HG03432 (cell line): ENCODE measurements around the gene CNTNAP2.

ENCODE experiments used
- ATAC-seq: cut with Tn5 transposase; IDR thresholded peaks from one replicate; pipeline ENCODE4 v1.9.1; 2021; ENCODE audit warnings: mild to moderate bottlenecking, moderate library complexity; ENCODE audit not compliant: unreplicated experiment

CNTNAP2 gene

DNA sequence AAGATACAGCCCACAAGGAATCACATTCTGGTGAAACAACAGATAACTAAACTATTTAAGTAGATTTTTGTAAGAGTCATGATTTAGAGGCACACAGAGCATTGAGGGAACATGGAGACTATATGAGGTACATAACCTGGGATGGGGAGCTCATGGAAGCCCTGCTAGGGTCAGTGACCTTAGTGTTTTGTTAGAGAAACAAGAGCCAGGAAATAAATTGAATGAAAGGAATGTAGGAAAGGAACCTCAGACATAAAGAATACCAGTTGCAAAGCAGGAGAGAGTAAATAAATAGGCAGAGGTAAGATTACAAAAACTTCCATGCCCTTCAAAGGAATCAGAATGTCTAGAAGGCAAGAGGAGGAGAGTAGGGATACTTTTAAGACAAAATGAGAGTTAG, 1076.9 kb downstream of the CNTNAP2 start:
- no peak for ATAC-seq

DNA sequence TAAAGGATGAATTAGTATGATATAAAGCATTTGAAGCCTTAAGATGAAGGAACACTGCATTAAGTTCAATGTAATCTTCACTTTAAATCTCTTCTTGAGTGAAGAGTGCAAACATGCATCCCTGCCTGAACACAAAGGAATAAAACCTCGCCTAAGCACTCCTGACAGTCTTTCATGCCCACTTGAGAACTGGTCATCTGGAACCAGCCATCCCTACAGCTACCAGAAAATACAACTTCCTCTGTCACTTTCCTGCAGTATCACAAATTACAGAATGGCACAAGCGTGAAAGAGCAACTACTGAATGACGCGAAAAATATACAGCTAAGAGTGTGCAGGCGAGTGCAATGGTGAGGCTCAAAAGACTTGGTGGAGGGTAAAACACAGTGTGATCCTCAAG, 1079.9 kb downstream of the CNTNAP2 start:
- no peak for ATAC-seq

DNA sequence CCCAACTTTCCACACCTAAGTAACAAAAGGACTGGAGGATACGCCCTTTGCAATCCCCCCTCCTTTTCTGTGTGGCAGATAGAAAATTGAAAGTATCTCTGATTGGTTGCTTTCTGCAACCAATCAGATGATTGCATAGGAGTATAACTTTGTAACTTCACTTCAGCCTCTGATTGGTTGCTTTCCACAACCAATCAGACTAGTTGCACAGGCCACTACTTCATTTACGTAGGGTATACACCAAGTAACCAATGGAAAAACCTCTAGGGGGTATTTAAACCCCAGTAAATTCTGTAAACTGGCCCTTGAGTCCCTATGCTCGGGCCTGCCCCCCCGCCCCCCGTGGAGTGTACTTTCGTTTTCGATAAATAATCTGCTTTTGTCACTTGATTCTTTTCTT, 1080.4 kb downstream of the CNTNAP2 start:
- no peak for ATAC-seq

DNA sequence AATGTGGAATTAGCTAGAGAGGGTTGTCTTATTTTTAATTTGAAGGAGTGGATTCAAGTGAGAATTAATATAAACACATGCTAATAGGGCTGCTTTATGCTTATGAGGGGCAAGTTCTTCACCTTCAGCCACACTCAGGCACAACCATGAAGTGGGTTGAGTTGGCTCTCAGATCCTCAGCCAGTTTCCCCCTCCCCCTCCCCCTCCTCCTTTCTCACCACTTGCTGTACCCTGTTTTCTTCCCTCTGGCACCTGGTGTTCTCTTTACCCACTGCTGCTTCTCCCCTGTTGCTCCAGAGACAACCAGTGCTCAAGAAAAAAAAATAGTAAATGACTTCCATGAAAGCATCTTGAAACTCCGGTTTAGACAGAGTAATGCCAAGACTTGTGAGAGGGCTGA, 1083.3 kb downstream of the CNTNAP2 start:
- no peak for ATAC-seq

DNA sequence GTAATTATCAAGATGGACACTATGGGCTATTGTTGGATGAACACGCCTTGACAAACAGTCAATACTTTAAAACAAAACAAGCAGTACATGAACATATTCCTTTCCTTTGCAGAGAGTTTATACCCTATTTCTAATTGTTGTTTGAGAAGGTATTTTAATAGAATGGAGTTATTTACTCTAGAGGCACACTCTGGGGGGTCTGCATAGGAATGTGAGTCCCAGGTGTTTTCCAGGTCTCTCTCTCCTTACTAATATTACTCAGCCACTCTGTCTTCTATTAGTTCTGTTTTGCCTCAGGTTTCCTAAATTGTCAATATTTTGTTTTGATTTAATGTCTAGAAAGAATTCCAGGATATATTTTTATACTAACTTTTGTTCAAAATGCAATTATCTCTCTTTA, 1091.4 kb downstream of the CNTNAP2 start:
- ATAC-seq = no peak

DNA sequence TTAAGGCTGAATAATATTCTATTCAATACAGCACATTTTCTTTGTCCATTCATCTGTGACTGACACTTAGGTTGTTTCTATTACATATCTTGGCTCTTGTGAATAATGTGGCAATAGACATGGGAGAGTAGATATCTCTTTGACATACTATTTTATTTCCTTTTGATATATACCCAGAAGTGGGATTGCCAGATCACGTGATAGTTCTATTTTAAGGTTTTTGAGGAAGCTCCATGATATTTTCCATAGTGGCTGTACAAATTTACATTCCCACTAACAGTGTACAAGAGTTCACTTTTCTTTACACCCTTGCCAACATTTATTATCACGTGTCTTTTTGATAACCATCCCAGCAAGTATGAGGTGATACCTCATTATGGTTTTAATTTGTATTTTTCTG, 1114.7 kb downstream of the CNTNAP2 start:
- ATAC-seq = no peak

DNA sequence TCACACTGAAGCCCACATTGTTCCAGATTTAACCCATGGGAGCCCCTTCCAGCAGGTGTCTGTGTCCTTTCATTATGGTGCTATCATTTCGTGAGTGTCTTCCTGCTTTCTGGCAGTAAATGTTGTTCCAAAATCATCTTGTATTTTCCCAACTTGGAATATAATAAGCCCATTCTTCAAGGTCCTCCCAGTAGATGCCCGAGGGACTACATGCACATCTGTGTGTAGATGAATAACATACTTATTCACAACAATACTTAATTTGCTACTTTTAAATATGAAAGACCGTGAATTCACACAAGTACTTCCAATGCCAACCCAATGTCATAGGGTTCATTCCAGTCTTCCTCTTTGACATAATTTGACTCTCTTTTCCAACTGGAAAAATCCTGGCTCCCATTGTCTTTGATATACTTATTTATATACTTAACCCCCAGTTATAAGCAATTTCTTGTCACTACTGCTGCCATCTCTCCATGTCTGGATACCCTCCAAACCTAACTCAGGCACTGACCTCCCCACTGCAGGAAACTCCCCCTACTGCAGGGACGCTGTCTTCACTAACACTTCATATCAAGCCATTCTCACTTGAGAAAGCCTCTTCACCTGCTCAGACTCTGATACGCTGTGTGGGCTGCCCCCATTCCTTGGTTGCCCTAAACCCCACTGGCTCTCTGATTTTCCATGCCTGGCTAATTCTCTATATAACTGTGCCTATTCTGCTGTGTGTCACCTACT, 1119.2 kb downstream of the CNTNAP2 start:
- no peak for ATAC-seq

DNA sequence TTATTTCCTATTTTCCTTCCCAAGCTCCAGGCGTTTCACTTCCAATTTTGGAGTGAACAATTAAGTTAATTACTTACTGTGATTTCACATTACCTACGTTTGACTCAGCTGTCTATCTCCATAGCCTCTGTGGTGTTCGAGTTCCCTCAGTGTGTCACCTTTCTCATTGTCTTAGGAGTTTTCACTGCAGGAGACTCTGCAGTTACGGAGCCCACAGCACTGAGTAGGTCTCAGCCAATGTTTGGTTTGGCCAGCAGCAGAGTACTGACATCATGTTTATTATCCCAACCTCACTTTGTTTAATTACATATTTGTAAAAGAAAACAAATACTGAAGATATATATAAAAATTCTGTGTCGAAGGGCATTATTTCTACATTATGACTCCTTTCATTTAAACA, 1123.9 kb downstream of the CNTNAP2 start:
- no peak for ATAC-seq

DNA sequence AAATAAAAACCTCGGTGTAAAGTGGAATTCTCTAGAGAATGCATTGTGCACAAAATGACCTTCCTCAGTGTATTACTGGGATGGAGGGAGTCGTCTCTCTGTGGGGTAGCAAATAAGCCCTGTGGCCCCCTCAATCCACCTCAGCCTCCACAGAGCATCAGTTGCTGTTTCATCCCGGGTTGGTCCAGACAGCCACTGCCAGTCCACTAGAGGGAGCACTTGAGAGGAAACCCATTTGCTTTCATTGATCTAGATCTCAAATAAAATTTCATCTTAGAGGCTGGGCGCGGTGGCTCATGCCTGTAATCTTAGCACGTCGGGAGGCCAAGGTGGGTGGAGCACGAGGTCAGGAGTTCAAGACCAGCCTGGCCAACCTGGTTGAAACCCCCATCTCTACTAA, 1128.7 kb downstream of the CNTNAP2 start:
- peak; percentile 79 for ATAC-seq

DNA sequence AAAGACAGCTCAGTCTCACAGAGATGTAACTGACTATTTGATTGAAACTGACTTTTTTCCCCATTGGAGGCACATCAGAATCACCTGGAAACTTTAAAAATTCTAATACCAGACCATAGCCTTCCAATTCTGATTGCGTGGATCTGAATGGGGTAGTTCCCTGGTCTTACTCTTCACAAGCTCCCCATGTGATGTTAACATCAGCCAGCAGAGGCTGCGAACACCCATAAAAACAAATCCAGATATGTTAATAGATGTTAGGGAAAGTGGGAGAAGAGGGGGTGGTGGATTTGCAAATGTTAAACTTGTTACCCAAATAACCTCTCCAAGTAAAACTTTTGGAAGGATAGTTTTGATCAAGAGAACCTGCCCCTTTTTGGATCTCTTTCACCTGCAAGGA, 1133.4 kb downstream of the CNTNAP2 start:
- no peak for ATAC-seq

DNA sequence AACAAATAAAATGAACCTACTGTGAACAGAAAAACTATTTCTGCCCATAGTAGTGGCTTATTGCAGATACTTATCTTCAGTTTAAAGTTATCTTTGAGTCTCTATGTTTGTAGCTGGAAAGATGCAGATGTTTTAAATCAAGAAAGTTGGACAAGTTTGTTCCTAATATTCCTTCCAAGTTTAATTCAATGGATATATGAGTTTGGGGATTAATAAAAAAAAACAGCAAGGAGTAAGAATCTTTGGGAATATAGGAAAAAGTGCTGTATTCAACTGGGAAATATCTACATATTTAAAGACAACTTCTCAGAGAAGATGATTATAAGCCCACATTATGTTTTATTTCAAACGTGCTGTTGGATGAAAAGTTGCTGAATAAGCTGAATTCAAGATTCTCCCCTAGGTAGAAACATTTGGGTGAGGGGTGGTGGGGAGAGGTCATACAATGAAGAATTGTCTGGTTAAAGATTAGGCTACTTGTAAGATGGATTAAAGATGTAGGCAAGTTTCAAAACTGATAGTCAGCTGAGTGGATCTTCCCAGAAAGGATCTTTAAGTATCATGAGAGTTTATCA, 1135.2 kb downstream of the CNTNAP2 start:
- no peak for ATAC-seq

DNA sequence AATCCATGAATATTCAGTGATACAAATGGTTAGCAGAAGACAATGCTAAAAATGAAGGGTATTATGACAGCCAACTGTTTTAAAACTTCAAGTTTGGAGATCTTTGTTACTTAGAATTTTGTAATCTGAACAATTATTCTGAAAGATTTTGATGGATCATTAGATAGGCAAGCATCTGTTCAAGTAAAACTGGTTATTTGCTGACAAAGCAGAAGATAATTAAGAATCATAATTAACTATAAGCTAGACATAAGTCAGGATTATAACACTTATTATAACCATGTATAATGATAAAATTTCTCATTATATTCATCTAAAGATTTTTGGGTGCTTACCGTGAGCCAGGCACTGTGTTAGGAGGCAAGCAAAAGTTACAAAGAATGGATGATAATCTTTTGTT, 1145.1 kb downstream of the CNTNAP2 start:
- no peak for ATAC-seq

DNA sequence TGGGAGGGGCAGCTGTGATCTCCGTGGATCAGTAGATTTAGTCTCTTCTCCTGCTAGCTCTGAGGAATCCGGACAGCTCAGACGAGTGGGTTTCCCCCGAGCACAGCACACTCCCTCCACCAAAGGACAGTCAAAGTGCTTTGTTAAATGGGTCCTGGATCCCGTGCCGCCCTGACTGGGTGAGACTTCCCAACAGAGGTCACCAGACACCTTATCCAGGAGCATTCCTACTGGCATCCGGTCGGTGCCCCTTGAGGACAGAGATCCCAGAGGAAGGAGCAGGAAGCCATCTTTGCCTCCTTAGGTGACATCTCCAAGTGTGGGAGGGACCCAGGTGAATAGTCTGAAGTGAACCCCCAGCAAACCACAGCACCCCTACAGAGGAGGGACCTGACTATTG, 1148.9 kb downstream of the CNTNAP2 start:
- ATAC-seq = no peak

DNA sequence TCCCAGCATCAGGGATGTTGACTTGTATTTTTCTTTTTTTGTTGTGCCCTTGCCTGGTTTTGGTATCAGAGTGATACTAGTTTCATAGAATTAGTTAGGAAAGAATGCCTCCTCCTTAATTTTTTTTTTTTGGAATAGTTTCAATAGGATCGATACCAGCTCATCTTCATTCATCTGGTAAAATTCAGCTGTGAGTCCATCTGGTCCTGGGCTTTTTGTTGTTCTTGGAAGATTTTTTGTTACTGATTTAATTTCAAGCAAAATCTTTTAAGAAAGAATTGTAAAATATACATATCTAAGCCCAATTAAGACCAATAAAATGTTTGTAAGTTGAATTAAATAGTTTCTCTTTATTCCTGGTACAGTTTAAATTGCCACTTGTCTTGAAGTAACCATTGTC, 1159.5 kb downstream of the CNTNAP2 start:
- ATAC-seq = no peak

DNA sequence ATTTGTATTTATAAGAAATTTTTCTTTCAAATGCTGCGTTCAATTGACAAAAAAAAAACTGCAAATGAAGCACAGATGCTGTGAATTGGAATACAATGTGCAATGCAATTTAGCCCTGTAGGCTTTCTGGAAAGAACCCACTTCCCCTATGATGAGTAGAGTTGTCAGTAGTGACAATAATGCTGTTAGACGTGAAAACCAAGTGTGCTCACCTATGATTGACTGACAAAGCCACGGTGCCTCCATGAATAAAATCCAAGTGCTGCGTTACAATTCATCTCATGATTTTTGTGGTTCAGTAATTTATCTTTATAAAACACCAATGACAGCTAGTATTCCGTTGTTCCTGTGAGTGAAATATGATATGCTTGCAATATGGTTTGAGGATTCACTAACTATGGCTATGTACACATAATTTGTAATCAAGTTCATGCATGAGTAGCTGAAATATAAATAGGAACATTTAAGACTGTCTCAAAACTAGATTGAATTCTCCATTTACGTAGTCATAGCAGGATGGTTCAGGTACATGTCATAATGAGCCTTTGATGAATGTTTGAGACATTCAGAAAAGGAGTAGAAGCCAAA, 1160.3 kb downstream of the CNTNAP2 start:
- ATAC-seq = no peak

DNA sequence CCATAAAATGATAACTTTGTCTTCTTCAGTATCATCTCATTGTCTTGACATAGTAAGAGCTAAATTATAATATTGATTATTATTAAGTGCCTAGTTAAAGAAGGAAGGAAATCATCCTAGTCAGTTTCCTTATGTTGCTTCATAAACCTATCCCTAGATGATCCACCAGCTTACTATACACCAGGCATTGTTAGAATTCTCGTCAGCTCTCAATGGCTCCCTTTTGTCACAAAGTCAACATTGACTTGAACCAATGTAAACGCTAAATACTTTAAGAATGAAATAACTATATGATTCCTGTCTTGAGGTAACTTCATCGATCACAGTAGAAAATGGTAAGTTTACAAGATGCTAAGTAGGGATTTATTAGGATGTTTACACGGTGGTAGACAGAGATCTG, 1162.9 kb downstream of the CNTNAP2 start:
- ATAC-seq = no peak

DNA sequence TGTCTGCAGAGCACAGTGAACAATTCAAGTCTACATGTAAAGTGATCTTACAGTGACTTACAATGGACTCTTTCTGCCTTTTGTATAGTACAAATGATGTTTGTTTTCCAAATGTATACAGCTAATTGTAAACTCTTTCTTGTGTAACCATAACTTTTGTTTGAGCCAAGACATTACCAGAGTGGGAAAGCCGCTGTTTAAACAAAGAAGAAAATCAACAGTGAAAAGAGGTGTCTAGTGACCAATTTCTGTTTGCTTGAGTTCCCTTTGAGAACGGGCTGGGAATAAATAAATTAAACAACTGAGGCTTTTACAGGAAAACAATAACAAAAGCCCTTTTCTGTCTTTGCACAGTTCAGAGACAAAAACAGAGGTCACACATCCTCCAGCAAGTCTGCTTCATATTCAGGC, 1163.4 kb downstream of the CNTNAP2 start:
- no peak for ATAC-seq

DNA sequence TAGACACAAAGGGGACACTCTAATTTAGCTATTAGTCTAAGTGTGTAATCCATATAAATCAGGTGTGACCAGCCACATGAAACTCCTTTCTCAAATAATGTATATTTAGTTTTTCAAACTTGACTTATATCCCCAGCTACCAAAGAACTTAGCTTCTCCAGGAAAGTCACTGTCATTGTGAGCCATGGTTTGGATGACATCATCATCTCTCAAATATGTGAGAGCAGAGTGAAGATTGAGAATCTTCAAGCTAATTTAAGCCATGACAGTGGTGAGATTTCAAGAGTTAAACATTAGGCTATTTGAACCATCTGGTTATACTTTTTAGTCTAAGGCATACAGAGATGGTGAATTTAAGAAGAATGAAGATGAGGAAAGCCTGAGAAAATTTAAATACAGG, 1165.6 kb downstream of the CNTNAP2 start:
- no peak for ATAC-seq

DNA sequence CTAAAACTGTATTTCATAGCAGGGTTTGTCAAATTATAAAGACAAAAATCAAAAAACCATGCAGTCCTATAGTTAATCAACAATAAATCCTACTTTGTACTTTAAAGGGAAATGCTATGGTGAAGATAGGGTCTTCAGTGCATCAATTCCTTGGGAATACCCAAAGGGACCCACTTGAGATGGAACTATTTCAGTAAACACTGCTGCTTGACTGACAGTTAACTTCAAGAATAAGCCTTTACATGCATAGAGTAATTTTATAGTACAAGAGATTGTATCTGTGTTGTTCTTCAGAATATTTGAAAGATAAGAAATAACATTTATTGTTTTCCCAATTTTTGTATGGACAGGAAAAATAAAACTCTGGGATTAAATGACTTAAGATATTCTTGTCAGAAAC, 1179.6 kb downstream of the CNTNAP2 start:
- ATAC-seq = no peak

DNA sequence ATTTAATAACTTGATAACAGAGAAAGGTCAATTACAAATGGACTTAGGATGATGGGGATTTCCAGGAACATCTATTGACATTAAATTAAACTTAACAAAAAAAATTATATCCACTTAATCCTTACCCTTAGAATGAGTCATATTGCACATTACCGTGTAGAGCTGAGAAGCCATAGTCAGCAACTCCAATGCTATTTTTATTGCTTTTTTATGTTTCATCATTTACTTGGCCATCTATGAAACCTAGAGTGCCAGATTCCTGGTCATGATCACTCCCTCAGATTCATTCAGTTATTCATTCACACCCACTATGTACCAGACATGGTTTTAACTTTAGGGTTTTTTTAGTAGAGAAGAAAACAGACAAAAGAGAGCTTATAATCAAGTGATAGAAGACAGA, 1180.4 kb downstream of the CNTNAP2 start:
- ATAC-seq = no peak

DNA sequence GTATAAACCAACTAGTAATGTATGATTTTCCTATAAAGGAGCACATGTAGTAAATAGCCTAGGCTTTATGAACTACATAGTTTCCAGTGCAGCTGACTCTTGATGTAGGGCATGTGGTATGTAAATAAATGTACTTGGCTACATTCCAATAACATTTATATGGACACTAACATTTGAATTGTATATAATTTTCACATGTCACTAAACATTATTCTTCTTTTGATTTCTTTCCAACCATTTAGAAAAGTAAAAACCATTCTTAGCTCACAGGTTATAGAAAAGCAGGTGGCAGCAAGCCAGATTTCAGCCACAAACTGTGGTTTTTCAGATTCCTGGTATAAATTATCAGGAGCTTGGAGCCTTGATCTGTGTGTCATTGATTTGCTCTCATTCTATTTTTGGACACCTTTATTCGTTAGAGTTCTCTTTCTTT, 1182.0 kb downstream of the CNTNAP2 start:
- ATAC-seq = no peak

DNA sequence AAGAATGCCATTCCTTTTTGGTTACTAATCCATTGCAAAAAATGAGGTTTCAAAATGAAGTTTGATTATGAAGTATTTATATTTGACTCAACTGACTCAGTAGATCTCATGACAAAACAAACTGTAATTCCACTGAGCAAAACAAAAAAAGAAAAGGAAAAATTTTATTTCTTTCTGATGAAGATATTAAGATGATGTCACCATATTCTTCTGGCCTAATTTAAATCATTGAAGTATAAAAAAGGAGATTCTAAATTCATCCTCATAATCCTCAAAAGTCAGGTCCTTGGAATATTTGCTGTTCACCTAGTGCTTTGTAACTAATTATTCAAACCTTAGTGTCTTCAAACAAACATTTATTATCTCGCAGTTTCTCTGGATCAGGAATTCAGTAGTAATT, 1183.7 kb downstream of the CNTNAP2 start:
- no peak for ATAC-seq

DNA sequence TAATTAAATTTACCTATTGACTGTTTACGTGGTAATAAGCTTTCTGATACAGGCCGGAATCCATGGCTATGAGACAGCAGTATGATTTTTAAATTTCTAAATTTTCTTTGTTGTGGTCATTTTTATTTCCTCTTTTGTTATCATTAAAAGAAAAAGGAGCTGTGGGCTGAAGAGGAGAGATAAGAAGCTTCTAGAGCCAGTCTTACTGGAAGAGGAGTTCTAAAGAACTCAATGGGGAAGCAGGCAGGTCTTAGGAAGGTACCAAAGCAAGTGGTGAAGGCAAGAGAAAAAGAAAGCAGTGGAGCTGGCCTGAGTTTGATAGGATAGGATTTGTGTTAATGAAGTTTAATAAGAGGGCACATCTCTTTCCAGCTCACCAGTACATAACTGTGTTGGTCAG, 1187.8 kb downstream of the CNTNAP2 start:
- no peak for ATAC-seq
